ENCODE measurements around the gene PLCB1. TPM values are rescaled to one million over a fixed set of nuclear protein-coding genes. Genes with fewer than 3 reads are reported as not detected.

Gene PLCB1
- total RNA-seq, 1 donor from 2014 or later, result 37.4 TPM

GRCh38 chr20:8293750-8294149, 161.7 kb downstream of the PLCB1 start:
- Mint-ChIP-seq H3K4me3 (ENCODE audit: unreplicated experiment) (no peak overlapping the region), H3K27ac (ENCODE audit: unreplicated experiment) (no peak overlapping the region), H3K36me3 (ENCODE audit: unreplicated experiment) (no peaks in the 10 kb centered on the region), H3K27me3 (ENCODE audit: unreplicated experiment) (no peaks in the 10 kb centered on the region), H3K9me3 (ENCODE audit: unreplicated experiment) (no peaks in the 10 kb centered on the region), H3K4me1 (ENCODE audit: low read depth, unreplicated experiment) (peaks cover 20% of the 10 kb centered on the region)
- no peak for DNase-seq
- TF ChIP-seq, protein P1, sequence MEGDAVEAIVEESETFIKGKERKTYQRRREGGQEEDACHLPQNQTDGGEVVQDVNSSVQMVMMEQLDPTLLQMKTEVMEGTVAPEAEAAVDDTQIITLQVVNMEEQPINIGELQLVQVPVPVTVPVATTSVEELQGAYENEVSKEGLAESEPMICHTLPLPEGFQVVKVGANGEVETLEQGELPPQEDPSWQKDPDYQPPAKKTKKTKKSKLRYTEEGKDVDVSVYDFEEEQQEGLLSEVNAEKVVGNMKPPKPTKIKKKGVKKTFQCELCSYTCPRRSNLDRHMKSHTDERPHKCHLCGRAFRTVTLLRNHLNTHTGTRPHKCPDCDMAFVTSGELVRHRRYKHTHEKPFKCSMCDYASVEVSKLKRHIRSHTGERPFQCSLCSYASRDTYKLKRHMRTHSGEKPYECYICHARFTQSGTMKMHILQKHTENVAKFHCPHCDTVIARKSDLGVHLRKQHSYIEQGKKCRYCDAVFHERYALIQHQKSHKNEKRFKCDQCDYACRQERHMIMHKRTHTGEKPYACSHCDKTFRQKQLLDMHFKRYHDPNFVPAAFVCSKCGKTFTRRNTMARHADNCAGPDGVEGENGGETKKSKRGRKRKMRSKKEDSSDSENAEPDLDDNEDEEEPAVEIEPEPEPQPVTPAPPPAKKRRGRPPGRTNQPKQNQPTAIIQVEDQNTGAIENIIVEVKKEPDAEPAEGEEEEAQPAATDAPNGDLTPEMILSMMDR (IDR thresholded peaks at IDR 0.05; ENCODE audit: partially characterized antibody, unreplicated experiment), result no peak

GRCh38 chr20:8296536-8296935, 164.5 kb downstream of the PLCB1 start:
- no peak overlapping the region for H3K27ac Mint-ChIP-seq (ENCODE audit: unreplicated experiment)
- H3K4me3 Mint-ChIP-seq (ENCODE audit: unreplicated experiment), result no peak overlapping the region
- peaks cover 2% of the 10 kb centered on the region for H3K27me3 Mint-ChIP-seq (ENCODE audit: unreplicated experiment)
- H3K9me3 Mint-ChIP-seq (ENCODE audit: unreplicated experiment), result peaks cover 5% of the 10 kb centered on the region
- peaks cover 17% of the 10 kb centered on the region for H3K4me1 Mint-ChIP-seq (ENCODE audit: low read depth, unreplicated experiment)
- DNase-seq, result no peak
- H3K36me3 Mint-ChIP-seq (ENCODE audit: unreplicated experiment), result no peaks in the 10 kb centered on the region
- TF ChIP-seq, protein P1 (IDR thresholded peaks at IDR 0.05; ENCODE audit: partially characterized antibody, unreplicated experiment), result no peak

DNA sequence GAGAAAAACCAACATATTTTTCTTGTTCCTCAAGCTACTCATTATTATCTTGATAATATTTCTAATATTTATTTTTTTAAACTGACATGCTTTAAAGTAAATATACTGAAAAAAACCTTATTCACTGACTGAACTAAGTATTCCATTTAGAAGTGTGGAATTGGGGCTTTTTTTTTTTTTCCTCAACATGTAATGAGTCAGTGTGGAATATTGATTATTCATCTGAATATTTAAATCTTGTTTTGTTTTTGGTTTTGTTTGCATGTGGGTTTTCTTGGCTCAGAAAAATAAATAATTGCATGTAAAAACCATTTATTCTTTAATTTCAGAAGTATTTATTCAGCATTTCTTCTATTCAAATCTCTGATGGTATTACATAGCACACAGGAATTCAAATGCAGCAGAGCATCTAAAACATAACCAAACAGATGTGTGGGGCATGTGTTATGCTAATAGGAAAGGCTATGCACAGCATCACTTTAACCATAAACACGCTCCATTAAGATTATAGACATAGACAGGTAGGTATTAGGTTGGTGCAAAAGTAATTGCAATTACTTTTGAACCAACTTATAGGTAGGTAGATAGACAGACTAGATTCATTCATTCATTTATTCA, 166.5 kb downstream of the PLCB1 start:
- Mint-ChIP-seq H3K4me1 (ENCODE audit: low read depth, unreplicated experiment) (peaks cover 17% of the 10 kb centered on the region), H3K4me3 (ENCODE audit: unreplicated experiment) (no peak overlapping the region), H3K36me3 (ENCODE audit: unreplicated experiment) (no peaks in the 10 kb centered on the region), H3K9me3 (ENCODE audit: unreplicated experiment) (peaks cover 5% of the 10 kb centered on the region), H3K27me3 (ENCODE audit: unreplicated experiment) (peaks cover 3% of the 10 kb centered on the region), H3K27ac (ENCODE audit: unreplicated experiment) (no peak overlapping the region)
- no peak for DNase-seq
- TF ChIP-seq, protein P1 (IDR thresholded peaks at IDR 0.05; ENCODE audit: partially characterized antibody, unreplicated experiment), result no peak

GRCh38 chr20:8299921-8300320, 167.9 kb downstream of the PLCB1 start:
- Mint-ChIP-seq H3K9me3 (ENCODE audit: unreplicated experiment) (peaks cover 5% of the 10 kb centered on the region), H3K27me3 (ENCODE audit: unreplicated experiment) (peaks cover 3% of the 10 kb centered on the region), H3K27ac (ENCODE audit: unreplicated experiment) (no peak overlapping the region), H3K4me3 (ENCODE audit: unreplicated experiment) (no peak overlapping the region), H3K36me3 (ENCODE audit: unreplicated experiment) (no peaks in the 10 kb centered on the region), H3K4me1 (ENCODE audit: low read depth, unreplicated experiment) (peaks cover 17% of the 10 kb centered on the region)
- TF ChIP-seq, protein P1 (IDR thresholded peaks at IDR 0.05; ENCODE audit: partially characterized antibody, unreplicated experiment), result no peak
- DNase-seq, result no peak

DNA sequence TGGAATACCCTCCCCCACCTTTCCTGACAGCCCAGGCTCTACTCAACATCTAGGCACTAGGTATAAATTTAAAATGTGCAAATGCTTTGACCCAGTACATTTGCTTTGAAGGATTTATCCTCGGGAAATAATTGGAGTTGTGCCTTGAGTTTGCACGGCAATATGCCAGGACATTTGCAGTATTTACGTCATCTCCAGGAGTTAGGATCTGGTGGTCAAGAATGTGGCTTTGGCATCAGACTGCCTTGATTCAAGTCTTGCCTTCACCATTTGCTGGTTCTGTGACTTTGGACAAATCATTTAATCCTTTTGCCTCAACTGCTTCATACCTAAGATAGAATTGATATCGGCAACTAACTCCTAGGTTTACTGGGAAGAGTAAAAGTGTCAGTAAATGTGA, 169.6 kb downstream of the PLCB1 start:
- Mint-ChIP-seq H3K36me3 (ENCODE audit: unreplicated experiment) (no peaks in the 10 kb centered on the region), H3K27ac (ENCODE audit: unreplicated experiment) (no peak overlapping the region), H3K9me3 (ENCODE audit: unreplicated experiment) (peaks cover 5% of the 10 kb centered on the region), H3K4me3 (ENCODE audit: unreplicated experiment) (no peak overlapping the region), H3K27me3 (ENCODE audit: unreplicated experiment) (peaks cover 3% of the 10 kb centered on the region), H3K4me1 (ENCODE audit: low read depth, unreplicated experiment) (peaks cover 10% of the 10 kb centered on the region)
- TF ChIP-seq, protein P1 (IDR thresholded peaks at IDR 0.05; ENCODE audit: partially characterized antibody, unreplicated experiment), result no peak
- DNase-seq, result no peak
